Measurements from ENCODE around the gene RABAC1. TPM values are rescaled to one million over a fixed set of nuclear protein-coding genes. Genes with fewer than 3 reads are reported as not detected.
"Not testable (repeated sequence)": the region's sequence is repeated elsewhere in the genome, so short reads cannot be mapped to it uniquely, and the experiment has no call there.

Gene RABAC1, protein sequence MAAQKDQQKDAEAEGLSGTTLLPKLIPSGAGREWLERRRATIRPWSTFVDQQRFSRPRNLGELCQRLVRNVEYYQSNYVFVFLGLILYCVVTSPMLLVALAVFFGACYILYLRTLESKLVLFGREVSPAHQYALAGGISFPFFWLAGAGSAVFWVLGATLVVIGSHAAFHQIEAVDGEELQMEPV
- 232 and 270 TPM in 2 replicates for total RNA-seq

DNA sequence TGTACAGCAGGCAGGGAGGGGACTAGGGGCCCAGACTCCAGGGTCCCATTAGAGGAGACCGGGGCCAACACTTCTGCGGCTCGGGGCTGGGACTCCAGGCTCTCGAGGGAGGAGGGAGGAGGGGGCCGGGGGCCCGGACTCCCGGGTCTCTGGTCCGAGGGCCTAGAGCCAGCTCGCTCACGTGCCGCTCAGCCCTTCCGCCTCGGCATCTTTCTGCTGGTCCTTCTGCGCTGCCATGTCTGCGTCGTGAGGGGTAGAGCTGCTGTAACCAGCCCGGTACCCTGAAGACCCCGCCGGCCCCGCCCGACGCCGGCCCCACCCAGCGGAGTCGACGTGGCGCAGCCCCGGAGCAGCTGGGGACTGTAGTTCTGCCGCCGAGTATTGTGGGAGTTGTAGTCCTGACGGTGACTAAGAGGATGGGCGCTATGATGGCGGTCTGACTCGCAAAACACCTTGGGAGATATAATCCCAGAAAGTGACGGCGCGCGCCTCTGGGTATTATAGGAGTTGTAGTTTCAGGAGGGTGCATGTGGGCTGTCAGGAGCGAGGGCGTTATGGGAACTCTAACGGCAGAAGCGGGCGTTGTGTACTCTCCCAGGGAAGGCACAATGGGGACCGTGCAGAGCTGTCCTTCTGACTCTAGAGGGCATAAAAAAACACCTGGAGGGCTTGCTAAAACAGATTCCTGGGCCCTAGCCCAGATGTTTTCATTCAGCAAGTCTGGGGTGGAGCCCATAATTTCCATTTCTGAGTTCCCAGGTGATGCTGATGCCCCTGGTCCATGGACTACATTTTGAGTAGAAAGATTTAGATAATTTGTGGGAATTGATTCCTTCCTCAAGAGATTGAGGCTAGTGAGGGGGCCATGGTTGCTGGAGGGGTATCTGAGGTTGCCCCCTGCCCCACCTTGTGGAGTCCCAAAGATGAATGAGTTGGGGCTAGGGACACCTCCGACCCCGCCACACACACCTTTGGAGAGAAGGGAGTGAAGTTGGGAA, at the start of gene RABAC1:
TSS of gene RABAC1 (minus strand) at position 266 of the 998 bp plus-strand sequence. CDS start at position 237, 29 bp downstream.
- no peak for DNase-seq (ENCODE audit: extremely low read depth, low read depth, low spot score)

- DNase-seq (ENCODE audit: extremely low read depth, low read depth, low spot score), result no peak
Measured at GRCh38 chr19:42006569-42006968, 47.4 kb upstream of the RABAC1 start.

GRCh38 chr19:42005504-42005903, 46.4 kb upstream of the RABAC1 start:
- no peak for DNase-seq (ENCODE audit: extremely low read depth, low read depth, low spot score)

- DNase-seq (ENCODE audit: extremely low read depth, low read depth, low spot score), result no peak
Measured at GRCh38 chr19:42003506-42004294, 44.6 kb upstream of the RABAC1 start.

DNA sequence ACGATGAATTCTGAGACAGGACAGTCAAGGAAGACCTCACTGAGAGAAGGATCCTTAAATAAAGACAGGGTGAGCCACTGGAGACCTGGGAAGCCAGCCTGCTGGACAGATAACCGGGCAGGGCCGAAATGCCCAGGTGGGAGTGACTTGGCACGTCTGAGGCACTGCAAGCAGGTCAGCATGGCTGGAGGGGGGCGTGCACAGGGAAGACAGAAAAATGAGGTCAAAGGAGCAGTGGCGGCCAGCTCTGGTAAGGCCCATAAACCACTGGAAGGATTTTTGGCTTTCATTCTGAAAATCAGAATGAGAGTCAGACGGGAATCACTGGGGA, 40.7 kb upstream of the RABAC1 start:
- DNase-seq (ENCODE audit: extremely low read depth, low read depth, low spot score), result no peak

DNA sequence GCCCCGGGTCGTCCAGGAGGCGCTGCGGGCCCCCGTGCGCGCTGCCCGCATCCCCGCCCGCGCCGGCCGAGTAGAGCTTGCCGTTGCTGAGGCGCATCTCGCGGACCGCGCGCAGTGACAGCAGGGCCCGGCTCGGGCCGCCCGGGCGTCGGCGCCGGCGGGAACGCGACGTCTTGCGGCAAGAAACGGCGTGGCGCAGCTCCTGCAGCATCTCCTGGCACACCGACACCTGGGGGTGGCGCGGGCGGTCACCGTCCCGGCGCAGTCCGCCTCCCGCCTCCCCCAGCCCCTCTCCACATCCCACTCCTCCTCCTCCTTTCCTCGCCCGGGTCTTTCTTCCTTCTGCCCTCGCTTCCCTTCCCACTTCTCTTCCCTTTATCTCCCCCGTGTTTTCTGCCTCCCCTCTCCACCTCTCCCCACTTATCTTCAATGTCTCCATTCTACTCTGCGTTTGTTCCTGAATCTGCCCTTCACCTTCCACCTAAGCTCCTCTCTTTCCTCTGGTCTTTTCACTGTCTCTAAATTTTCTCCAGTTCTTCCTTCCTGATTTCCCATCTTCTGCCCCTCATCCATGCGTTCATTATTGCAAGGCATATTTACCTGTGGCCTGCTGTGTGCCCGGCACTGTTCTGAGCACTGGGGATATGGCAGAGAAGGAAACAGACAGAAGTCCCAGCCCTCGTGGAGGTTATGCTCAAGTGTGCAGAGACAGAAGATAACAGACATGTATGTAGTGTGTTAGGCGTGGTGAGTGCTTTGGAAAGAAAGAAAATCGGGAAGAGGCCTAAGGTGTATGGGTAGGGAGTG, 40.2 kb upstream of the RABAC1 start:
- no peak for DNase-seq (ENCODE audit: extremely low read depth, low read depth, low spot score)

DNA sequence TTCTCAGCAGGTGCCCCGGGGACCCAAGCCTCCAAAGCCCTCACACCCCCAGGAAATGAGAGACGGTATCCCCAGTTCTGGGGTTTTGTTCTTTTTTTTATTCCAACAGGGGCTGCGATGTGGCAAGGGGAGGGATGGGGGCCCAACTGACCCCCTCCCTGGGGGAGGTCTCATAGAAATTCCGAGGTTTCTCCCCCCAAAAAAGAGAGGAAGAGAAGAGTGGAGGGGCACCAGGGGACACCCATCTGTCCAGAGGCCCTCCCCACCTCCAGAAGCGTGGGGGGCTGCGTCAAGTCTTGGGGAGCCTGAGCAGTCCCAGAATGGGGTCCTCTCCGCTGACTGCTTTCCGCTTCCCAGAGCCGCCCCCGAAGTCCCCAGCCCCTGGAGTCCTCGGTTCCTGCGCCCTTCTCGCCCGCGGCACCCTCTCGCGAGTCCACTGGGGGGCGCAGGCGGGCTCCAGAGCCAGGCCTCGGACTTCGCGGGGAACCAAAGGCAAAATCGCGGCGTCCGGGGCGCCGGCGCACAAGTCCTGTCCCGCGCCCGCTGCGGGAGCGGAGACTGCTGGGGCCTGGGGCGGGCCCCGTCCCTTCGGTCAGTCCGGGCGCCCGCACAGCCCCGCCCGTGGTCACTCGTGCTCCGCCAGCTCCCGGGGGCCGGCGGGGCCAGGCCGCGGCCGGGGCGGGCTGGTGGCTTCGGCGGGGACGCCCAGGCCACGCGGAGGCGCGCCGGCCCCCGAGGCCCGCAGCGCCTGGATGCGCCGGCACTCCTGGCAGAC, 39.3 kb upstream of the RABAC1 start:
- no peak for DNase-seq (ENCODE audit: extremely low read depth, low read depth, low spot score)

- DNase-seq (ENCODE audit: extremely low read depth, low read depth, low spot score), result no peak
Measured at GRCh38 chr19:41997851-41998229, 38.7 kb upstream of the RABAC1 start.

- no peak for DNase-seq (ENCODE audit: extremely low read depth, low read depth, low spot score)
Measured at GRCh38 chr19:41997121-41997850, 38.2 kb upstream of the RABAC1 start.

- no peak for DNase-seq (ENCODE audit: extremely low read depth, low read depth, low spot score)
Measured at GRCh38 chr19:41995959-41996797, 37.1 kb upstream of the RABAC1 start.

DNA sequence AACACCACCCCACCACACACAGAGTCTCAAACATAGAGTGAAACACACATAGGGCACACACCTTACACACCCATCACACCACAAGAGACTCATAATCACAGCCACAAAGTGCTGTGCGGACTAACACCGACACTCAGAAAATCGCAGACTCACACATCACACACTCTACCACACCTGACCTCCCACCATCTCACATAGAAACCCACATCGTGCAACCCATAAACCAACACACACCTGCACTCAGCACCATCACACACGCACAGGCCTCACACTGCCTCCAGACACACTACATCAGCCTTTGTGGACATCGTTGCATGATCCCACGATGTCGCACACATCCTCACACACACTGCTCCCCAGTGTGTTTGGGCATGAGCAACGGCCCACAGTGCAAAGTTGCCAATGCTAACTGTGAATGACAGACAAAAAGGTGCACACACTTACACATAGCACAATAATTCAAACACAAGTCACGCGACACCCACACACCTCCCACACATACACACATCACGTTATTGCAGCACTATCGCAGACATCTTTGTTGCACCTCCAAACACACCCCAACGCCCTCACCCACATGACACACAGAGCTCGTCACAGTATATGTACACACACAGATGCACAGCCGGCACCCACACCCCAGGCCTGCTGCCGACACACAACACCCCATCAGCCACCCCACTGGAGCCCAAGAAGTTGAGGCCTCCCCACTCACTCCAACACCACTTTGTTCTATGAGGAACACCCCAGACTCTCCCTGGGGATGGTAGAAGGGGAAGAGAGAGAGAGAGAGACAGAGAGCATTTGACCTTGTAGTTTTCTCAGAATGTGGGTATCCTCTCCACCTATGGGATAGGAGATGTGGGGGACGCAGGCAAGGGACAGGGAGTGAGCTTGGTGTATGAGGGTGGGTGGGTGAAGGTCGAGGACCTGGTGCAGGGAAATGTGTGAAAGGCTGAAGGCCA, 36.2 kb upstream of the RABAC1 start:
- no peak for DNase-seq (ENCODE audit: extremely low read depth, low read depth, low spot score)

GRCh38 chr19:41994521-41994971, 35.4 kb upstream of the RABAC1 start:
- DNase-seq (ENCODE audit: extremely low read depth, low read depth, low spot score), result no peak

GRCh38 chr19:41993612-41994483, 34.7 kb upstream of the RABAC1 start, which contains the start of gene ATP1A3:
TSS of gene ATP1A3 (minus strand) at chr19:41994230. CDS start at chr19:41994076, 154 bp downstream.
- no peak for DNase-seq (ENCODE audit: extremely low read depth, low read depth, low spot score)

- not testable (repeated sequence) for DNase-seq (ENCODE audit: extremely low read depth, low read depth, low spot score)
Measured at GRCh38 chr19:41991925-41992569, 32.9 kb upstream of the RABAC1 start.

GRCh38 chr19:41991025-41991424, 31.9 kb upstream of the RABAC1 start:
- no peak for DNase-seq (ENCODE audit: extremely low read depth, low read depth, low spot score)

All from glomerular endothelial cell (primary cell).